Astrocyte (in vitro differentiated cells and primary cell): ENCODE data around the gene SPTBN1. TPM values are rescaled to one million over a fixed set of nuclear protein-coding genes. Genes with fewer than 3 reads are reported as not detected.

Experiments
- DNase-seq: peaks from one replicate; pipeline ENCODE4 v3.0.0-alpha.2; 2010; ENCODE audit warnings: low read depth
- FAIRE-seq: peaks from 2 replicates; lab custom pipeline; 2011; peaks lifted over from hg19 to GRCh38; lab: Jason Lieb, UNC
- H2AFZ ChIP-seq: 2 replicates; pipeline ENCODE4 v1.6.0; 2012; ENCODE audit warnings: low read depth, low read length, inconsistent platforms
- H3K27ac ChIP-seq: 2 replicates; pipeline ENCODE4 v1.5.1; 2011; ENCODE audit warnings: low read depth, low read length, inconsistent platforms
- H3K27me3 ChIP-seq: 2 replicates; pipeline ENCODE4 v1.6.0; 2011; ENCODE audit warnings: low read length, inconsistent platforms; ENCODE audit not compliant: insufficient read depth
- H3K36me3 ChIP-seq: 2 replicates; pipeline ENCODE4 v1.5.1; 2011; ENCODE audit warnings: low read length, inconsistent platforms; ENCODE audit not compliant: insufficient read depth
- H3K4me1 ChIP-seq: 2 replicates; pipeline ENCODE4 v1.5.1; 2011; ENCODE audit warnings: low read length, inconsistent platforms; ENCODE audit not compliant: insufficient read depth
- H3K4me2 ChIP-seq: 2 replicates; pipeline ENCODE4 v1.6.0; 2012; ENCODE audit warnings: low read length, inconsistent platforms
- H3K4me3 ChIP-seq: 2 replicates; pipeline ENCODE4 v1.5.1; 2011; ENCODE audit warnings: low read depth, mild to moderate bottlenecking, low read length, inconsistent platforms; ENCODE audit not compliant: insufficient read depth
- H3K79me2 ChIP-seq: 2 replicates; pipeline ENCODE4 v1.6.0; 2012; ENCODE audit warnings: mild to moderate bottlenecking, low read length, inconsistent platforms; ENCODE audit not compliant: insufficient read depth
- H3K9ac ChIP-seq: 2 replicates; pipeline ENCODE4 v1.6.0; 2012; ENCODE audit warnings: mild to moderate bottlenecking, low read length, inconsistent platforms
- H3K9me3 ChIP-seq: 2 replicates; pipeline ENCODE4 v1.5.1; 2012; ENCODE audit warnings: low read depth, mild to moderate bottlenecking, low read length, inconsistent platforms; ENCODE audit not compliant: insufficient read depth
- H4K20me1 ChIP-seq: 2 replicates; pipeline ENCODE4 v1.6.0; 2012; ENCODE audit warnings: low read length, inconsistent platforms; ENCODE audit not compliant: insufficient read depth
- H3K27ac Mint-ChIP-seq: one replicate; pipeline ENCODE4 v1.8.0; 2021; ENCODE audit warnings: mild to moderate bottlenecking, mixed read lengths; ENCODE audit not compliant: unreplicated experiment
- H3K27me3 Mint-ChIP-seq: one replicate; pipeline ENCODE4 v1.8.0; 2021; ENCODE audit warnings: low read depth, mixed read lengths; ENCODE audit not compliant: unreplicated experiment
- H3K36me3 Mint-ChIP-seq: one replicate; pipeline ENCODE4 v1.8.0; 2021; ENCODE audit warnings: low read depth, mixed read lengths; ENCODE audit not compliant: unreplicated experiment
- H3K4me1 Mint-ChIP-seq: one replicate; pipeline ENCODE4 v1.8.0; 2021; ENCODE audit warnings: low read depth, mixed read lengths; ENCODE audit not compliant: unreplicated experiment
- H3K4me3 Mint-ChIP-seq: one replicate; pipeline ENCODE4 v1.8.0; 2021; ENCODE audit warnings: mild to moderate bottlenecking, moderate library complexity, mixed read lengths; ENCODE audit not compliant: unreplicated experiment
- H3K9me3 Mint-ChIP-seq: one replicate; pipeline ENCODE4 v1.8.0; 2021; ENCODE audit warnings: mild to moderate bottlenecking, mixed read lengths; ENCODE audit not compliant: unreplicated experiment
- EZH2 ChIP-seq: IDR thresholded peaks from 2 replicates; pipeline ENCODE4 v1.6.1; 2012; ENCODE audit warnings: mild to moderate bottlenecking, low read length, inconsistent platforms; ENCODE audit not compliant: insufficient read depth
- total RNA-seq: library from RNA; stranded (reverse); gene quantifications from 2 replicates; pipeline ENCODE4 v1.2.1, GENCODE V29; 2021
- TF ChIP-seq, protein P1 (sequence below): IDR thresholded peaks from 2 replicates; pipeline ENCODE4 v1.5.1; 2011; ENCODE audit warnings: low read depth, mild to moderate bottlenecking, inconsistent platforms, low read length, moderate library complexity; ENCODE audit not compliant: insufficient read depth

SPTBN1 gene
- total RNA-seq, 1 donor from 2014 or later: 311 TPM

DNA sequence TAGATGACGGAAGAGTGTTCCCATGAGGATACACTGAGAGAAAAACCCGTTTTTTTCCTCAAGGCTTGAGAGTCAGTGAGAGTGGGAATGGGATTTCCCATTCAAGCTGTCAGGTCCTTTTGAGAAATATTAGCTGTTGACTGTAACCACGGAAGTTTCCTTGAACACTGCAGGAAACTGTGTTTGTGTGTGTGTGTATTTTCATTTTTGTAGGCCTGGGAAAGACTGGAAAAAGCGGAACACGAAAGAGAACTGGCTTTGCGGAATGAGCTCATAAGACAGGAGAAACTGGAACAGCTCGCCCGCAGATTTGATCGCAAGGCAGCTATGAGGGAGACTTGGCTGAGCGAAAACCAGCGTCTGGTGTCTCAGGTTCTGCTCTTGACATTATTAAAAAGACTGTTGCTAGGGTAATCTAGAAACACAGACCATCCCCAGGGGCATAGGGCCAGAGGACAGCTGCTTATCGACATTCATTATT is 168.5 kb downstream of the SPTBN1 start:
- no peak overlapping the region for H3K4me2 ChIP-seq
- peaks cover 8% of the 10 kb centered on the region for H3K4me1 Mint-ChIP-seq
- H3K9me3 ChIP-seq: peaks cover 2% of the 10 kb centered on the region
- H3K4me1 ChIP-seq: no peaks in the 10 kb centered on the region
- peaks cover 81% of the 10 kb centered on the region for H3K36me3 ChIP-seq
- H3K79me2 ChIP-seq: peaks cover 37% of the 10 kb centered on the region
- no peak overlapping the region for H2AFZ ChIP-seq
- FAIRE-seq (no peak), DNase-seq (no peak)
- TF ChIP-seq, protein P1, sequence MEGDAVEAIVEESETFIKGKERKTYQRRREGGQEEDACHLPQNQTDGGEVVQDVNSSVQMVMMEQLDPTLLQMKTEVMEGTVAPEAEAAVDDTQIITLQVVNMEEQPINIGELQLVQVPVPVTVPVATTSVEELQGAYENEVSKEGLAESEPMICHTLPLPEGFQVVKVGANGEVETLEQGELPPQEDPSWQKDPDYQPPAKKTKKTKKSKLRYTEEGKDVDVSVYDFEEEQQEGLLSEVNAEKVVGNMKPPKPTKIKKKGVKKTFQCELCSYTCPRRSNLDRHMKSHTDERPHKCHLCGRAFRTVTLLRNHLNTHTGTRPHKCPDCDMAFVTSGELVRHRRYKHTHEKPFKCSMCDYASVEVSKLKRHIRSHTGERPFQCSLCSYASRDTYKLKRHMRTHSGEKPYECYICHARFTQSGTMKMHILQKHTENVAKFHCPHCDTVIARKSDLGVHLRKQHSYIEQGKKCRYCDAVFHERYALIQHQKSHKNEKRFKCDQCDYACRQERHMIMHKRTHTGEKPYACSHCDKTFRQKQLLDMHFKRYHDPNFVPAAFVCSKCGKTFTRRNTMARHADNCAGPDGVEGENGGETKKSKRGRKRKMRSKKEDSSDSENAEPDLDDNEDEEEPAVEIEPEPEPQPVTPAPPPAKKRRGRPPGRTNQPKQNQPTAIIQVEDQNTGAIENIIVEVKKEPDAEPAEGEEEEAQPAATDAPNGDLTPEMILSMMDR: no peak
- no peak for TF ChIP-seq EZH2
- peaks cover 4% of the 10 kb centered on the region for H4K20me1 ChIP-seq
- H3K27ac Mint-ChIP-seq: no peak overlapping the region
- no peak overlapping the region for H3K27ac ChIP-seq
- no peaks in the 10 kb centered on the region for H3K27me3 Mint-ChIP-seq
- no peaks in the 10 kb centered on the region for H3K9me3 Mint-ChIP-seq
- H3K36me3 Mint-ChIP-seq: peaks cover 54% of the 10 kb centered on the region
- no peak overlapping the region for H3K4me3 ChIP-seq
- no peak overlapping the region for H3K9ac ChIP-seq
- H3K4me3 Mint-ChIP-seq: no peak overlapping the region
- no peaks in the 10 kb centered on the region for H3K27me3 ChIP-seq

- FAIRE-seq: no peak
Observed at GRCh38 chr2:54626131-54626530, 170.0 kb downstream of the SPTBN1 start.

GRCh38 chr2:54626884-54627283 is 170.8 kb downstream of the SPTBN1 start:
- Histone ChIP-seq H3K4me1 (peaks cover 6% of the 10 kb centered on the region), H3K4me2 (no peak overlapping the region), H3K36me3 (peaks cover 85% of the 10 kb centered on the region), H3K27ac (no peak overlapping the region), H3K9ac (no peak overlapping the region), H3K27me3 (no peaks in the 10 kb centered on the region), H3K9me3 (peaks cover 2% of the 10 kb centered on the region), H3K4me3 (no peak overlapping the region), H2AFZ (no peak overlapping the region), H3K79me2 (peaks cover 41% of the 10 kb centered on the region), H4K20me1 (no peaks in the 10 kb centered on the region)
- Mint-ChIP-seq H3K4me3 (no peak overlapping the region), H3K27me3 (no peaks in the 10 kb centered on the region), H3K4me1 (peaks cover 15% of the 10 kb centered on the region), H3K9me3 (no peaks in the 10 kb centered on the region), H3K27ac (no peak overlapping the region), H3K36me3 (peaks cover 60% of the 10 kb centered on the region)
- no peak for DNase-seq
- FAIRE-seq: no peak
- no peak for TF ChIP-seq EZH2
- TF ChIP-seq, protein P1: no peak

More at GRCh38 chr2:54626131-54626530, 170.0 kb downstream of the SPTBN1 start:
- H3K27ac Mint-ChIP-seq: peak overlapping the region; percentile 1
- H3K27me3 Mint-ChIP-seq: no peaks in the 10 kb centered on the region
- H4K20me1 ChIP-seq: no peaks in the 10 kb centered on the region
- H3K36me3 Mint-ChIP-seq: peaks cover 59% of the 10 kb centered on the region
- H2AFZ ChIP-seq: no peak overlapping the region
- no peak overlapping the region for H3K4me3 Mint-ChIP-seq
- peaks cover 85% of the 10 kb centered on the region for H3K36me3 ChIP-seq
- no peak for DNase-seq
- peaks cover 10% of the 10 kb centered on the region for H3K4me1 Mint-ChIP-seq
- H3K9me3 Mint-ChIP-seq: no peaks in the 10 kb centered on the region
- no peak overlapping the region for H3K9ac ChIP-seq
- H3K79me2 ChIP-seq: peaks cover 37% of the 10 kb centered on the region
- TF ChIP-seq, protein P1: no peak
- no peak for TF ChIP-seq EZH2
- H3K27me3 ChIP-seq: no peaks in the 10 kb centered on the region
- H3K4me2 ChIP-seq: no peak overlapping the region
- no peak overlapping the region for H3K4me3 ChIP-seq
- H3K27ac ChIP-seq: no peak overlapping the region
- H3K9me3 ChIP-seq: peaks cover 2% of the 10 kb centered on the region
- H3K4me1 ChIP-seq: peaks cover 6% of the 10 kb centered on the region
